Measurements from ENCODE around the gene UTP11.

The UTP11 gene

GRCh38 chr1:38053416-38054091 is 41.0 kb downstream of the UTP11 start:
- TF ChIP-seq, protein P1, sequence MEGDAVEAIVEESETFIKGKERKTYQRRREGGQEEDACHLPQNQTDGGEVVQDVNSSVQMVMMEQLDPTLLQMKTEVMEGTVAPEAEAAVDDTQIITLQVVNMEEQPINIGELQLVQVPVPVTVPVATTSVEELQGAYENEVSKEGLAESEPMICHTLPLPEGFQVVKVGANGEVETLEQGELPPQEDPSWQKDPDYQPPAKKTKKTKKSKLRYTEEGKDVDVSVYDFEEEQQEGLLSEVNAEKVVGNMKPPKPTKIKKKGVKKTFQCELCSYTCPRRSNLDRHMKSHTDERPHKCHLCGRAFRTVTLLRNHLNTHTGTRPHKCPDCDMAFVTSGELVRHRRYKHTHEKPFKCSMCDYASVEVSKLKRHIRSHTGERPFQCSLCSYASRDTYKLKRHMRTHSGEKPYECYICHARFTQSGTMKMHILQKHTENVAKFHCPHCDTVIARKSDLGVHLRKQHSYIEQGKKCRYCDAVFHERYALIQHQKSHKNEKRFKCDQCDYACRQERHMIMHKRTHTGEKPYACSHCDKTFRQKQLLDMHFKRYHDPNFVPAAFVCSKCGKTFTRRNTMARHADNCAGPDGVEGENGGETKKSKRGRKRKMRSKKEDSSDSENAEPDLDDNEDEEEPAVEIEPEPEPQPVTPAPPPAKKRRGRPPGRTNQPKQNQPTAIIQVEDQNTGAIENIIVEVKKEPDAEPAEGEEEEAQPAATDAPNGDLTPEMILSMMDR (IDR thresholded peaks at IDR 0.05; ENCODE audit: low read depth, low read length) = no peak
- in situ Hi-C loops (cut with HindIII; ENCODE audit: low sequenced_read_pairs) = no loop called here
- no peak for DNase-seq (ENCODE audit: low read depth, low spot score)
- no peak overlapping the region for H3K4me3 ChIP-seq (ENCODE audit: low read depth, low read length)

DNA sequence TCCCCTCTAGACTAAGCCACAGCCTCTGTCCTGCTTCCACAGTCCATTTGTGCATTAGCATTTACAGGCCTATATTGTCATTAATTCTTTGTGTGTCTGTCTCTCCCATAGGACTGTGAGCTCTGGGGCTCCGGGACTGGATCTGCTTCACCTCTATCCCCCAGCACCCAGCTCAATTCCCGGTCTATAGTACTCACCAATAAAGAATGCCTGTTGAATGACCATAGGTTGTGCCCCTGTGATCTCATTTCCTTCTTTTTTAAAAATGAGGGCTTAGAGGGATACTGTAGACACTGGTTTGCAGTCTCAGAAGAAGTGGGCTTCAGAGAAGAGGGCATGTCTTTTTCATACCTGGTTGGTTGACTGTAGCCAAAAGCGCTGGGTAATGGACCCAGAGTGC is 42.9 kb downstream of the UTP11 start:
- in situ Hi-C loops (cut with HindIII; ENCODE audit: low sequenced_read_pairs) = no loop called here
- DNase-seq (ENCODE audit: low read depth, low spot score) = no peak
- TF ChIP-seq, protein P1 (IDR thresholded peaks at IDR 0.05; ENCODE audit: low read depth, low read length) = no peak
- no peak overlapping the region for H3K4me3 ChIP-seq (ENCODE audit: low read depth, low read length)

- in situ Hi-C loops (cut with HindIII; ENCODE audit: low sequenced_read_pairs) = no loop called here
- H3K4me3 ChIP-seq (ENCODE audit: low read depth, low read length) = no peak overlapping the region
- DNase-seq (ENCODE audit: low read depth, low spot score) = no peak
- TF ChIP-seq, protein P1 (IDR thresholded peaks at IDR 0.05; ENCODE audit: low read depth, low read length) = no peak
Measured at GRCh38 chr1:38055965-38056364, 43.4 kb downstream of the UTP11 start.

DNA sequence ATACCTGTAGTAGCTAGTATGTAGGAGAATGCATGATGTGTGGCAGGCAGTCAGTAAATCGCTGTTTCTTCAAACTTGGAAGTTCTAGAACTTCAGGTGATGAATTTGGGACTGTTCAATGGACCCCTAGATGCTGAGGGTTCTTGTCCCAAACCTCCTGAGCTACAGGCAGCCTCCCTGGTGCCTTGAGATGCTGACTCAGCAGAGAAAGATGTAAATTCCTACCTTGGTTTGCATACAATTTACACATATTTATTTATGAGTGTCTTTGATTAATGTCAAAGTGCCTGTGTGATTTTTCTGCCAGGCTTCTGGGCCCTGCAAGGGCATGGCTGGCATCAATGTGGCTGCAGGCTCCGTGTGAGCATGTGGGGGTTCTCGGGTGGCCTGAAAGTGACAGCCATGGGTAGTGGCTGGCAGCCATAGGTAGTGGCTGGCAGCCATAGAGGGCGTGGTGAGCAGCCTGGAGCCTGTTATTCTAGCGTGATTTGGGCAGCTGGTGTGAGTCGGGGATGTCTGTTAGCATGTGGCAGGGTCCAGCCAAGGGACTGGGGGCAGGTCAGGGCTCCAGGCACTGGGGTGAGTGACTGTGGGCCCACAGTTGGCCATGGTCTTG is 47.2 kb downstream of the UTP11 start:
- no peak overlapping the region for H3K4me3 ChIP-seq (ENCODE audit: low read depth, low read length)
- DNase-seq (ENCODE audit: low read depth, low spot score) = no peak
- in situ Hi-C loops (cut with HindIII; ENCODE audit: low sequenced_read_pairs) = no loop called here
- TF ChIP-seq, protein P1 (IDR thresholded peaks at IDR 0.05; ENCODE audit: low read depth, low read length) = no peak

DNA sequence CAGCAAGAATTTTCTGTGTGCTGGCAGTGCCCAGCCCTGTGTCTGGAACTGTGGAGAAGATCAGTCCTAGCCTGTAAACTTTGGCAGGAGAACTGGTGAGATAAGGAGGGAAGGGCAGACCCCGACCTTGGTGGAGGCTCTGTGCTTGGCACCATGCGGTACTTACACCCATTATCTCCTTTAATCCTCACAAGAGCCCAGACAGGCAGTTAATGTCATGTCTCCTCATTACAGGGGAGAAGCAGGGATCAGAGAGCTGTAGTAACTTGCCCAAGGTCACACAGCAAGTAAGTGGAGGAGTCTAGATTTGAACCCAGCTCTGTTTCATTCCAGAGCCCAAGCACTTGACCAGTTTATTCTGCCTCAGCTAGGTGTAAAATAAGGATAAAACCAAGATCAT is 48.0 kb downstream of the UTP11 start:
- no peak for DNase-seq (ENCODE audit: low read depth, low spot score)
- no peak overlapping the region for H3K4me3 ChIP-seq (ENCODE audit: low read depth, low read length)
- TF ChIP-seq, protein P1 (IDR thresholded peaks at IDR 0.05; ENCODE audit: low read depth, low read length) = no peak
- in situ Hi-C loops (cut with HindIII; ENCODE audit: low sequenced_read_pairs) = no loop called here

DNA sequence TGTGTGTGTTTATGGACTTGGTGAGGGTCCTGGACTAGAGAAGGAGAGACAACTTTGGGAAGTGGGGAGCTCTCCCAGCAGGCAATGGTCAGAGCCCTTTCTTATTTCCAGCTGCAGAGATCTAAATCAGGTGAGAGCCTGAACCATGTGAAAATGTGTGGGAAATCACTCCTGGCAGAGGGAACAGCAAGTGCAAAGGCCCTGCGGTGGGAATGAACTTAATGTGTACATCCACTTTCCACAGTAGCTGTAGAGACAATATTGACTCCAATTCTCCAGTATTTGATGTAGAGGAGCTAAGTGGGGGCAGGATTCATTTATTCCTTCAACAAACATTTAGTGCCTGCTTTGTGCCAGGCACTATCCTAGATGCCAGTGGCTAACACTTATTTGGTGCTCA is 48.8 kb downstream of the UTP11 start:
- TF ChIP-seq, protein P1 (IDR thresholded peaks at IDR 0.05; ENCODE audit: low read depth, low read length) = no peak
- no peak for DNase-seq (ENCODE audit: low read depth, low spot score)
- no peak overlapping the region for H3K4me3 ChIP-seq (ENCODE audit: low read depth, low read length)
- in situ Hi-C loops (cut with HindIII; ENCODE audit: low sequenced_read_pairs) = no loop called here
